ENCODE measurements around the gene C5orf58.

The C5orf58 gene

GRCh38 chr5:170232786-170233185, at the start of gene C5orf58:
TSS of gene C5orf58 (plus strand) at chr5:170232985. CDS start at chr5:170234977, 1,992 bp downstream.
- no peaks in the 10 kb centered on the region for H3K27me3 ChIP-seq (ENCODE audit: insufficient read depth, insufficient read length)
- no peaks in the 10 kb centered on the region; the same call in 1 of the 2 replicates for H3K9me3 ChIP-seq (ENCODE audit: insufficient read depth, low read length)
- H3K4me3 ChIP-seq (ENCODE audit: insufficient read length, low read depth), result no peak within 1 kb of the TSS
- no peak for DNase-seq (ENCODE audit: low read depth, low spot score)
- TF ChIP-seq YY1 (IDR thresholded peaks at IDR 0.05; ENCODE audit: insufficient read depth, insufficient read length) (no peak), ZNF274 (IDR thresholded peaks at IDR 0.05; ENCODE audit: low read depth, low read length) (no peak), SUZ12 (IDR thresholded peaks at IDR 0.05; ENCODE audit: extremely low read depth, insufficient read depth, insufficient read length) (no peak)
- H3K4me1 ChIP-seq (ENCODE audit: insufficient read depth, insufficient read length), result no peaks in the 10 kb centered on the region
- no peaks in the 10 kb centered on the region for H3K36me3 ChIP-seq (ENCODE audit: insufficient read depth, insufficient read length, low read length)
- H3K9ac ChIP-seq (ENCODE audit: insufficient read length, low read depth), result no peak within 1 kb of the TSS

- H3K9ac ChIP-seq (ENCODE audit: insufficient read length, low read depth), result no peak overlapping the region
- H3K36me3 ChIP-seq (ENCODE audit: insufficient read depth, insufficient read length, low read length), result no peaks in the 10 kb centered on the region
- H3K4me1 ChIP-seq (ENCODE audit: insufficient read depth, insufficient read length), result no peaks in the 10 kb centered on the region
- no peak overlapping the region for H3K4me3 ChIP-seq (ENCODE audit: insufficient read length, low read depth)
- no peak for TF ChIP-seq SUZ12 (IDR thresholded peaks at IDR 0.05; ENCODE audit: extremely low read depth, insufficient read depth, insufficient read length)
- TF ChIP-seq YY1 (IDR thresholded peaks at IDR 0.05; ENCODE audit: insufficient read depth, insufficient read length), result no peak
- no peak for TF ChIP-seq ZNF274 (IDR thresholded peaks at IDR 0.05; ENCODE audit: low read depth, low read length)
- H3K9me3 ChIP-seq (ENCODE audit: insufficient read depth, low read length), result no peaks in the 10 kb centered on the region
- peak; percentile 56 for DNase-seq (ENCODE audit: low read depth, low spot score)
- no peaks in the 10 kb centered on the region for H3K27me3 ChIP-seq (ENCODE audit: insufficient read depth, insufficient read length)
Observed at GRCh38 chr5:170183816-170184687, 48.7 kb upstream of the C5orf58 start.

DNA sequence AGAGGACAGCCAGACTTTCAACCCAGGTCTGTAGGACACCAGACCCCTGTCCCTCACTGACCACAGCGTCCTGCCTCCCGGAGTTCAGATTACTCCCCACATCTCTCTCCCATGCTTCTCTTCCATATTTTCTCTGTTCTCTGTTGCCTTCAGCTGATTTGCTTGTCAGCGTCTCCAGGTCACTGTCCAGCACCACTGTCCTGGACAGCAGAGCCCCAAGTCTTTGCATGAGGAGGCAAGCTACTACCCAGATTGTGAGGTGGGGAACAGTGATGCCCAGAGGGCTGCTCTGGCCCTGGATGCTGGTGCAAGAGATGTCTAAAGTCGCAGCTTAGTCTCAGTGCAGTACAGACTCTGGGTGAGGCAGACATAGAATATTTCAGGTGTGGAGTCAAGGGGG, 48.0 kb upstream of the C5orf58 start:
- H3K9ac ChIP-seq (ENCODE audit: insufficient read length, low read depth), result no peak overlapping the region

DNA sequence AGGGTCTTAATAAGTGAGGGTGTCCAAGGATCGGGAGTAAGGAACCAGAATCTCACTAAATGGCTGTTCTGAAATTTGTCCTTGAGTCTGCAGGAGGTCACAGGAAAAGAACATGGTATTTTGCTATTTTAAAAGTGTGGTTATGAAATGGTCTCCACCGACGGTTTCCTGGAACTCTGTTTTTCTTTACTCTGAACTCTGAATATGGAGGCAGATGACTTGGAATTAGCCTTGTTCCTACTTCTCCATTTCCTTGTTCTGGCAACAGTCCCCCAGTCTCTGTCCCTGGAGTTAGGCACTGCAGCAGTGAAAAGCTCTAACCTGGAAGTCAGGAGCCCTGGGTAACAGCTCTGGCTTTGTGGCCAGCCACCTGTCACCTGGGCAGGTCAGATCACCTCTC, 46.6 kb upstream of the C5orf58 start:
- DNase-seq (ENCODE audit: low read depth, low spot score), result no peak
- no peaks in the 10 kb centered on the region for H3K4me1 ChIP-seq (ENCODE audit: insufficient read depth, insufficient read length)
- no peaks in the 10 kb centered on the region for H3K36me3 ChIP-seq (ENCODE audit: insufficient read depth, insufficient read length, low read length)
- H3K4me3 ChIP-seq (ENCODE audit: insufficient read length, low read depth), result no peak overlapping the region
- H3K9me3 ChIP-seq (ENCODE audit: insufficient read depth, low read length), result peaks cover 3% of the 10 kb centered on the region; the same call in 1 of the 2 replicates
- TF ChIP-seq ZNF274 (IDR thresholded peaks at IDR 0.05; ENCODE audit: low read depth, low read length), result no peak
- TF ChIP-seq YY1 (IDR thresholded peaks at IDR 0.05; ENCODE audit: insufficient read depth, insufficient read length), result no peak
- TF ChIP-seq SUZ12 (IDR thresholded peaks at IDR 0.05; ENCODE audit: extremely low read depth, insufficient read depth, insufficient read length), result no peak
- no peak overlapping the region for H3K9ac ChIP-seq (ENCODE audit: insufficient read length, low read depth)
- H3K27me3 ChIP-seq (ENCODE audit: insufficient read depth, insufficient read length), result no peaks in the 10 kb centered on the region

More for the DNA sequence above, 48.0 kb upstream of the C5orf58 start:
- no peaks in the 10 kb centered on the region for H3K27me3 ChIP-seq (ENCODE audit: insufficient read depth, insufficient read length)
- no peaks in the 10 kb centered on the region for H3K36me3 ChIP-seq (ENCODE audit: insufficient read depth, insufficient read length, low read length)
- no peak for DNase-seq (ENCODE audit: low read depth, low spot score)
- no peak for TF ChIP-seq YY1 (IDR thresholded peaks at IDR 0.05; ENCODE audit: insufficient read depth, insufficient read length)
- TF ChIP-seq ZNF274 (IDR thresholded peaks at IDR 0.05; ENCODE audit: low read depth, low read length), result no peak
- TF ChIP-seq SUZ12 (IDR thresholded peaks at IDR 0.05; ENCODE audit: extremely low read depth, insufficient read depth, insufficient read length), result no peak
- no peaks in the 10 kb centered on the region for H3K4me1 ChIP-seq (ENCODE audit: insufficient read depth, insufficient read length)
- no peak overlapping the region for H3K4me3 ChIP-seq (ENCODE audit: insufficient read length, low read depth)
- H3K9me3 ChIP-seq (ENCODE audit: insufficient read depth, low read length), result peaks cover 3% of the 10 kb centered on the region; the same call in 1 of the 2 replicates

- Histone ChIP-seq H3K36me3 (ENCODE audit: insufficient read depth, insufficient read length, low read length) (no peaks in the 10 kb centered on the region), H3K4me3 (ENCODE audit: insufficient read length, low read depth) (no peak overlapping the region), H3K9ac (ENCODE audit: insufficient read length, low read depth) (no peak overlapping the region), H3K9me3 (ENCODE audit: insufficient read depth, low read length) (peaks cover 3% of the 10 kb centered on the region; the same call in 1 of the 2 replicates), H3K27me3 (ENCODE audit: insufficient read depth, insufficient read length) (no peaks in the 10 kb centered on the region), H3K4me1 (ENCODE audit: insufficient read depth, insufficient read length) (no peaks in the 10 kb centered on the region)
- TF ChIP-seq SUZ12 (IDR thresholded peaks at IDR 0.05; ENCODE audit: extremely low read depth, insufficient read depth, insufficient read length), result no peak
- no peak for DNase-seq (ENCODE audit: low read depth, low spot score)
Observed at GRCh38 chr5:170186856-170187255, 45.9 kb upstream of the C5orf58 start.

DNA sequence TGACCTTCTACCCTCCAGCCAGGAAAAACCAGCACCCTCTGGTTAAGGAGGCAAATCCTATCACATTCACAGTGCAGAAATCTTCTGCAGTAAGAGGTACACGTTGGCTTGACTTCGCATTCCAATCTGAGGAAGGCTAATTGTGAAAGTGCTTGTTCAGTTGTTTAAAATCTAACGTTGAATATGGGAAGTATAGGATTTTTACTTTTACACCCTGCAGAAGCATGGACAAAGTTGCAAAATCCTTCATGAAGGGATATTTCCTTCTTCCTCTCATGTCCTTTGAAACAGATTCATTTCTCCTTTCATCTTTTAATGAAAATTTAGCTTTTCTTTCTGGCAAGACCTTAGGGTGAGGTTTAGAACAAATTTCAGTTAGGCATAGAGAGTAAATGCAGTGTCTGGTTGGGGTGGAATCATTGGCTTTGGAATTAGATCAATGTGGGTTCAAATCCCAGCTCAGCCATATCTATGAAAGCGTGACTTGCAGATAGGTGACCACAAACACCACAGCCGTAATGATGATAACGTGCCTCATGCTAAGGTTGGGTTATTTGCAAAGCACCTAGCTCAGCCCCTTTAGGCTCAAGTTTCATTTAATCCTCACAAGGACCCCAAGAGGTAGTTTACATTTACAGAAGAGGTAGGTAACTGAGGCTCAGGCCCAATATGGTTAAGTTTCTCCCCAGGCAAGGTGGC, 42.2 kb upstream of the C5orf58 start:
- H3K27me3 ChIP-seq (ENCODE audit: insufficient read depth, insufficient read length), result no peaks in the 10 kb centered on the region

DNA sequence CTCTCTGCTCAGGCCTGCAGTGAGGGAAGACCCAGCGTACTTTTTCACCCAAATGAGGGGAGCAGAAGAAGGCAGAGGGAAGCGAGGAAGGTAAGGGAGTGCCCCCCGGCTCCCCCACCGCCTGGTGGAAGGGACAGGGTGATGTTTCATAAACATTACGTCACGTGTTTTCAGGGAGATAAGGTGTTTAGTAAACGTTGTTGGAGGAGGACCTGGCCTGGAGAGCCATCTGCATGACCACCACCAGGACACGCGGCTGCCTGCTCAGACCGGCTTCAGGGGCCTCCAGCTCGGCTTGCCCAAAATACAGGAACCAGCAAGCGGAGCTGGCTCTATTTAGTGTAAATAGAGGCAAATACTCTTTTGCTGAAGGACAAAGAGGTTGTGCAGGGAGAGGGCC, 40.0 kb upstream of the C5orf58 start:
- peaks cover 3% of the 10 kb centered on the region; the same call in 1 of the 2 replicates for H3K9me3 ChIP-seq (ENCODE audit: insufficient read depth, low read length)
- no peak overlapping the region for H3K4me3 ChIP-seq (ENCODE audit: insufficient read length, low read depth)
- H3K9ac ChIP-seq (ENCODE audit: insufficient read length, low read depth), result no peak overlapping the region
- TF ChIP-seq ZNF274 (IDR thresholded peaks at IDR 0.05; ENCODE audit: low read depth, low read length), result no peak
- no peak for TF ChIP-seq YY1 (IDR thresholded peaks at IDR 0.05; ENCODE audit: insufficient read depth, insufficient read length)
- TF ChIP-seq SUZ12 (IDR thresholded peaks at IDR 0.05; ENCODE audit: extremely low read depth, insufficient read depth, insufficient read length), result no peak
- H3K36me3 ChIP-seq (ENCODE audit: insufficient read depth, insufficient read length, low read length), result no peaks in the 10 kb centered on the region
- DNase-seq (ENCODE audit: low read depth, low spot score), result no peak
- H3K4me1 ChIP-seq (ENCODE audit: insufficient read depth, insufficient read length), result peaks cover 3% of the 10 kb centered on the region
- no peaks in the 10 kb centered on the region for H3K27me3 ChIP-seq (ENCODE audit: insufficient read depth, insufficient read length)

More for the DNA sequence above, 42.2 kb upstream of the C5orf58 start:
- Histone ChIP-seq H3K4me1 (ENCODE audit: insufficient read depth, insufficient read length) (peaks cover 3% of the 10 kb centered on the region), H3K36me3 (ENCODE audit: insufficient read depth, insufficient read length, low read length) (no peaks in the 10 kb centered on the region), H3K9ac (ENCODE audit: insufficient read length, low read depth) (no peak overlapping the region), H3K9me3 (ENCODE audit: insufficient read depth, low read length) (peaks cover 3% of the 10 kb centered on the region; the same call in 1 of the 2 replicates), H3K4me3 (ENCODE audit: insufficient read length, low read depth) (no peak overlapping the region)
- TF ChIP-seq SUZ12 (IDR thresholded peaks at IDR 0.05; ENCODE audit: extremely low read depth, insufficient read depth, insufficient read length) (no peak), YY1 (IDR thresholded peaks at IDR 0.05; ENCODE audit: insufficient read depth, insufficient read length) (no peak), ZNF274 (IDR thresholded peaks at IDR 0.05; ENCODE audit: low read depth, low read length) (no peak)
- DNase-seq (ENCODE audit: low read depth, low spot score), result no peak
